DOHH2 (cell line): ENCODE results near the gene C1QL2.

Source experiments
- H3F3A ChIP-seq: fragments of 200-600 bp; sonication (generic), shearing (Covaris generic); 2 replicates; pipeline ENCODE4 v1.6.0; 2016; ENCODE audit warnings: antibody characterized with exemption, mild to moderate bottlenecking; ENCODE audit not compliant: control insufficient read depth, insufficient read depth
- H3K27ac ChIP-seq: fragments of 200-600 bp; sonication (generic); 2 replicates; pipeline ENCODE4 v1.5.1; 2014; ENCODE audit warnings: low read depth, mild to moderate bottlenecking, low read length, moderate library complexity
- H3K27me3 ChIP-seq: fragments of 200-600 bp; sonication (generic); 2 replicates; pipeline ENCODE4 v1.6.1; 2014; ENCODE audit warnings: mild to moderate bottlenecking, low read length, mixed read lengths; ENCODE audit not compliant: control insufficient read depth
- H3K36me3 ChIP-seq: fragments of 200-600 bp; sonication (generic); 2 replicates; pipeline ENCODE4 v1.6.1; 2014; ENCODE audit warnings: mild to moderate bottlenecking, low read length, moderate library complexity, mixed read lengths; ENCODE audit not compliant: control insufficient read depth
- H3K4me1 ChIP-seq: fragments of 200-600 bp; sonication (generic); 2 replicates; pipeline ENCODE4 v1.6.1; 2014; ENCODE audit warnings: mild to moderate bottlenecking, low read length, mixed read lengths; ENCODE audit not compliant: control insufficient read depth
- H3K4me2 ChIP-seq: fragments of 200-600 bp; sonication (generic); 2 replicates; pipeline ENCODE4 v1.6.0; 2014; ENCODE audit warnings: mild to moderate bottlenecking, low read length, moderate library complexity
- H3K4me3 ChIP-seq: fragments of 200-600 bp; sonication (generic); 2 replicates; pipeline ENCODE4 v1.5.1; 2014; ENCODE audit warnings: mild to moderate bottlenecking, low read length, mixed read lengths
- H3K79me2 ChIP-seq: fragments of 200-600 bp; sonication (generic); 2 replicates; pipeline ENCODE4 v1.6.1; 2014; ENCODE audit warnings: mild to moderate bottlenecking, low read length, mixed read lengths; ENCODE audit not compliant: control insufficient read depth
- H3K9me2 ChIP-seq: fragments of 200-600 bp; sonication (generic); replicated peaks from 2 replicates; pipeline ENCODE4 v1.6.1; 2014; ENCODE audit warnings: mild to moderate bottlenecking, low read length, mixed read lengths; ENCODE audit not compliant: control insufficient read depth
- H3K9me3 ChIP-seq: fragments of 200-600 bp; sonication (generic); 2 replicates; pipeline ENCODE4 v1.6.1; 2014; ENCODE audit warnings: antibody characterized with exemption, low read length, mixed read lengths; ENCODE audit not compliant: control insufficient read depth, insufficient read depth
- H4K20me1 ChIP-seq: fragments of 200-600 bp; sonication (generic); 2 replicates; pipeline ENCODE4 v1.6.0; 2014; ENCODE audit warnings: low read depth, mild to moderate bottlenecking, antibody characterized with exemption, low read length, moderate library complexity; ENCODE audit not compliant: control insufficient read depth, insufficient read depth
- EZH2phosphoT487 ChIP-seq: fragments of 200-600 bp; sonication (generic); IDR thresholded peaks from 2 replicates; pipeline ENCODE4 v1.6.1; 2017; ENCODE audit warnings: borderline replicate concordance, mild to moderate bottlenecking, antibody characterized with exemption, low read length, moderate library complexity, mixed read lengths
- TF ChIP-seq, protein P1 (sequence below): fragments of 200-600 bp; sonication (generic); IDR thresholded peaks from one replicate; pipeline ENCODE4 v1.5.1; 2014; ENCODE audit warnings: antibody characterized with exemption, mild to moderate bottlenecking, low read depth, low read length; ENCODE audit not compliant: poor library complexity, severe bottlenecking

C1QL2 gene

DNA sequence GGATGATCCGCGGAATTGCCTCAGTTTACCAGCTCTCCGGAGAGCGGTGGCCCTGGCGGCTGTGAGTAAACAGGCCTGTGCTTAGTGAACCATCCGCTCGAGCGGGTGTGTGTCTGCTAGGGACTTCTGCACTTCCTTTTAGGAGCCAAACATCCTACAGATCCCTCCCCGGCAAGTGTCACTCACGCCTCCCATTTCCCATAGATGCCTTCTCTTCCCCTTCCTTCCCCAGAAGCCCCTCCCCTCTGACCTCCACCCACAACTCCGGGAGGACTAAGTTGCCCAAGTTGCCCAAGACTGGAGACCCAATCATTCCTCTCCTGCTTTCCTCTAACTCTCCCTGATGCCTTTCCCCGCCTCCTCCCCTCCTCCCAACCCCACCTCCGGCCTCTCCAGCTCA is 2.9 kb downstream of the C1QL2 start:
- Histone ChIP-seq H3K4me1 (no peaks in the 10 kb centered on the region), H3K27me3 (peaks cover 5% of the 10 kb centered on the region; the same call in 1 of the 2 replicates)
- no peak for TF ChIP-seq EZH2phosphoT487
- TF ChIP-seq, protein P1, sequence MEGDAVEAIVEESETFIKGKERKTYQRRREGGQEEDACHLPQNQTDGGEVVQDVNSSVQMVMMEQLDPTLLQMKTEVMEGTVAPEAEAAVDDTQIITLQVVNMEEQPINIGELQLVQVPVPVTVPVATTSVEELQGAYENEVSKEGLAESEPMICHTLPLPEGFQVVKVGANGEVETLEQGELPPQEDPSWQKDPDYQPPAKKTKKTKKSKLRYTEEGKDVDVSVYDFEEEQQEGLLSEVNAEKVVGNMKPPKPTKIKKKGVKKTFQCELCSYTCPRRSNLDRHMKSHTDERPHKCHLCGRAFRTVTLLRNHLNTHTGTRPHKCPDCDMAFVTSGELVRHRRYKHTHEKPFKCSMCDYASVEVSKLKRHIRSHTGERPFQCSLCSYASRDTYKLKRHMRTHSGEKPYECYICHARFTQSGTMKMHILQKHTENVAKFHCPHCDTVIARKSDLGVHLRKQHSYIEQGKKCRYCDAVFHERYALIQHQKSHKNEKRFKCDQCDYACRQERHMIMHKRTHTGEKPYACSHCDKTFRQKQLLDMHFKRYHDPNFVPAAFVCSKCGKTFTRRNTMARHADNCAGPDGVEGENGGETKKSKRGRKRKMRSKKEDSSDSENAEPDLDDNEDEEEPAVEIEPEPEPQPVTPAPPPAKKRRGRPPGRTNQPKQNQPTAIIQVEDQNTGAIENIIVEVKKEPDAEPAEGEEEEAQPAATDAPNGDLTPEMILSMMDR, result no peak

DNA sequence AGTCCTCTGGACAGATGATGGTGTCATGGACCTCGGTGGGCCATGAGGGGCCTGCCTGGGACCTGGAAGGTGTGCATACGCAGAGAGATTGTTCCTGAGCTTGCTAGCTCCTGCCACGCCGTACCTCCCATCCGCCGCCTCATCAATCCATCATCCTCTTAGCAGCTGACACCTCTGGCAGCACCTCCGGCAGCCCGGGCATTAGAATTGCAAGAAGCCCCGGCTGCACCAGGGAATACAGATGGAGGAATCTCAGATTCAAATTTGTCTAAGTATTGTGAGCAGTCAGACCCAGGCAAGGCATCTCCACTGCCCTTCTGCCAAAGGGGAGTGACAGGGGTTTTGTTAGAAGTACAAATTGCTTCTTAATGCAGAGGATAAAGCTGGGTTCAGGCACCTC is 4.5 kb downstream of the C1QL2 start:
- Histone ChIP-seq H3K4me3 (no peak overlapping the region), H3K27me3 (peaks cover 5% of the 10 kb centered on the region; the same call in 1 of the 2 replicates), H3K9me2 (no peaks in the 10 kb centered on the region), H3K4me2 (no peak overlapping the region), H3K9me3 (no peaks in the 10 kb centered on the region), H3F3A (no peaks in the 10 kb centered on the region), H3K27ac (no peak overlapping the region), H4K20me1 (no peaks in the 10 kb centered on the region), H3K4me1 (no peaks in the 10 kb centered on the region), H3K79me2 (no peaks in the 10 kb centered on the region), H3K36me3 (no peaks in the 10 kb centered on the region)
- TF ChIP-seq, protein P1, result no peak
- no peak for TF ChIP-seq EZH2phosphoT487

More for the DNA sequence above, 2.9 kb downstream of the C1QL2 start:
- Histone ChIP-seq H3K4me3 (no peak overlapping the region), H3K4me2 (no peak overlapping the region), H3K9me3 (no peaks in the 10 kb centered on the region), H3F3A (no peaks in the 10 kb centered on the region), H3K9me2 (no peaks in the 10 kb centered on the region), H3K27ac (no peak overlapping the region), H3K36me3 (no peaks in the 10 kb centered on the region), H4K20me1 (no peaks in the 10 kb centered on the region), H3K79me2 (no peaks in the 10 kb centered on the region)

DNA sequence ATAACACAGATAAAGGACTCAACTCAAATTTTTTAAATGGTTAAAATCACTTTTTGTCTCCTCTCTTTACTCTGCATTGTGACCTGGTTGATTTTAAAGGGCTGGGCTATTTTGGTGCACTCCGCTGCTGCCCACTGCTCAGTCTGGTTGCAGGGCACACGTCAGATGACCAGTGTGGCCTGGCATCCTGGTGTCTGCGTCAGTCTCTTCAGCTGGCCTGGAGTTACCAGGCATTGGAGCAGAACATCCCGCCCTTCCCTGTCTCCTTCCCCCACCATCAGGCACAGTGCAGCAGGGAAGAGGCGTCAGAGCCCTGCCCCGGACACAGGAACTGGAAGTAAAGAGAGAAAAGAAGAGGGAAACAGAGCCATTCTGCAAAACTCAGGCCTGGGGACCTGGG is 8.9 kb downstream of the C1QL2 start:
- no peaks in the 10 kb centered on the region for H3K4me1 ChIP-seq
- no peaks in the 10 kb centered on the region for H3K9me2 ChIP-seq
- TF ChIP-seq EZH2phosphoT487, result no peak
- TF ChIP-seq, protein P1, result no peak
- H3K79me2 ChIP-seq, result no peaks in the 10 kb centered on the region
- no peak overlapping the region for H3K4me3 ChIP-seq
- H4K20me1 ChIP-seq, result no peaks in the 10 kb centered on the region
- no peaks in the 10 kb centered on the region for H3K36me3 ChIP-seq
- no peak overlapping the region for H3K4me2 ChIP-seq
- H3K9me3 ChIP-seq, result no peaks in the 10 kb centered on the region
- no peaks in the 10 kb centered on the region for H3F3A ChIP-seq
- H3K27me3 ChIP-seq, result peaks cover 5% of the 10 kb centered on the region; the same call in 1 of the 2 replicates
- no peak overlapping the region for H3K27ac ChIP-seq
